G401 (cell line): Measurements from ENCODE around the gene MXRA8. TPM values are rescaled to one million over a fixed set of nuclear protein-coding genes. Genes with fewer than 3 reads are reported as not detected.

Experiments used
- DNase-seq: peaks from one replicate; pipeline ENCODE4 v3.0.0-alpha.2; 2015; ENCODE audit warnings: low spot score
- in situ Hi-C: cut with HindIII; loops from 2 replicates; pipeline ENCODE4 v1.10.0; 2016; ENCODE audit warnings: low sequenced_read_pairs, mixed read lengths
- total RNA-seq: library from RNA; depleted of rRNA; stranded (reverse); fragments of >200 nt; shearing (Covaris generic); gene quantifications from 2 replicates; pipeline ENCODE4 v1.2.3, GENCODE V29; 2014

MXRA8 gene
- total RNA-seq, 1 experiment from 2014 or later: 23.0 TPM

GRCh38 chr1:1342061-1342562, 16.2 kb downstream of the MXRA8 start:
- DNase-seq: no peak
- in situ Hi-C loops: no loop called here

- no peak for DNase-seq
- in situ Hi-C loops: no loop called here
Measured at GRCh38 chr1:1341549-1342021, 16.8 kb downstream of the MXRA8 start.

- no peak for DNase-seq
- in situ Hi-C loops: no loop called here
Measured at GRCh38 chr1:1340791-1341548, 17.4 kb downstream of the MXRA8 start.

GRCh38 chr1:1340185-1340584, 18.2 kb downstream of the MXRA8 start:
- in situ Hi-C loops: no loop called here
- DNase-seq: no peak

GRCh38 chr1:1338278-1338677, 20.1 kb downstream of the MXRA8 start:
- no peak for DNase-seq
- in situ Hi-C loops: no loop called here

GRCh38 chr1:1337793-1338147, 20.6 kb downstream of the MXRA8 start:
- no peak for DNase-seq
- in situ Hi-C loops: no loop called here

GRCh38 chr1:1336931-1337792, 21.2 kb downstream of the MXRA8 start:
- no peak for DNase-seq
- in situ Hi-C loops: no loop called here

- in situ Hi-C loops: no loop called here
- DNase-seq: no peak
Measured at GRCh38 chr1:1336446-1336845, 21.9 kb downstream of the MXRA8 start.

GRCh38 chr1:1335792-1336248, 22.5 kb downstream of the MXRA8 start:
- DNase-seq: no peak
- in situ Hi-C loops: no loop called here

- in situ Hi-C loops: no loop called here
- no peak for DNase-seq
Measured at GRCh38 chr1:1335283-1335682, 23.1 kb downstream of the MXRA8 start.

GRCh38 chr1:1334835-1335234, 23.5 kb downstream of the MXRA8 start:
- no peak for DNase-seq
- in situ Hi-C loops: no loop called here

- in situ Hi-C loops: no loop called here
- no peak for DNase-seq
Measured at GRCh38 chr1:1333551-1334241, 24.7 kb downstream of the MXRA8 start.

GRCh38 chr1:1332774-1333480, 25.4 kb downstream of the MXRA8 start:
- no peak for DNase-seq
- in situ Hi-C loops: no loop called here

- in situ Hi-C loops: no loop called here
- no peak for DNase-seq
Measured at GRCh38 chr1:1332031-1332755, 26.2 kb downstream of the MXRA8 start.

GRCh38 chr1:1331068-1331965, 27.0 kb downstream of the MXRA8 start, which contains the start of gene TAS1R3:
Gene TAS1R3 (plus strand): TSS chr1:1331280. CDS start chr1:1331346, 66 bp downstream.
- in situ Hi-C loops: no loop called here
- no peak for DNase-seq

- in situ Hi-C loops: no loop called here
- no peak for DNase-seq
Measured at GRCh38 chr1:1330366-1331067, 27.8 kb downstream of the MXRA8 start.
